GM12875 (cell line): ENCODE measurements around the gene ZHX3.
A peak's percentile ranks its signal among the peaks of the same experiment; 100 is the strongest.

Experiments
- H3K4me3 ChIP-seq: one replicate; pipeline ENCODE4 v1.5.1; 2011; ENCODE audit warnings: low read depth, low read length, control low read depth
- TF ChIP-seq, protein P1 (sequence below): IDR thresholded peaks from 2 replicates; pipeline ENCODE4 v1.5.1; 2011; ENCODE audit warnings: low read depth, mild to moderate bottlenecking, control low read depth, inconsistent platforms, low read length, moderate library complexity, borderline replicate concordance; ENCODE audit not compliant: insufficient read depth

The ZHX3 gene

DNA sequence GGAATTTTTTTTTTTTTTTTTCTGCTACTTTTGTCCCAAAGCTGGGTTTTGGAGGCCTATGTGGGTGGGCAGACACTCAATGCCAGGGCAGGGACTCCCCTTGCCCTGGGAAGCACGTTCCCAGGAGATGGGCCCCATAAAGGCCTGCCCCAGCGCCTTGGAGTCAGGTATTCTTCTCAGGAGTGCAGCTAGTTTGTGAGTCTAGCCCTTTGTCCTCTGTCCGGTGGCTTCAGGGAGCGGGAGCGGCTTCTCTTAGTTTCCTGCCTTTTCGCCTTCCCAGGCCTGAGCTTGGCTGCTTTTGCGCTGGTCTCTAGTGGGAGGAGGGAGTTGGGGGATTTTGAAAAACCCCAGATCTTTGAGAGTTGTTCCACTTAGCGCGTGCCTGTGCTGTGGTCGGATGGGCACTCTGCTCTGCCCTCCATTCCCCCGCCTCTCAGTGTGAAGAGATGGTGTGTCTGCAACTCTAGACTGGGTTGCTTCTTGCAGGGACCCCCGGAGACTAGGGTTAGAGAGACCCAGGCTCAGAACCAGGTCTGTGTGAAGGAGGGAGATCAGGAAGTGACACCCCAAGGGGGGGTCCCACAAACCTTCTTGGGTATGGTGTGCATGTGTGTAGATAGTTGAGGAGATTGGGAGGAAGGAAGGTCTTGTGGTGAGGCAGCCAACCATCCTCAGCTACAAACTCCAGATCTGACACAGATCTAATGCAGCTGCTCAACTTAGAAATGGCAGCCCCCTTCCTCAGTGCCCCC is 178.9 kb downstream of the ZHX3 start:
- TF ChIP-seq, protein P1, sequence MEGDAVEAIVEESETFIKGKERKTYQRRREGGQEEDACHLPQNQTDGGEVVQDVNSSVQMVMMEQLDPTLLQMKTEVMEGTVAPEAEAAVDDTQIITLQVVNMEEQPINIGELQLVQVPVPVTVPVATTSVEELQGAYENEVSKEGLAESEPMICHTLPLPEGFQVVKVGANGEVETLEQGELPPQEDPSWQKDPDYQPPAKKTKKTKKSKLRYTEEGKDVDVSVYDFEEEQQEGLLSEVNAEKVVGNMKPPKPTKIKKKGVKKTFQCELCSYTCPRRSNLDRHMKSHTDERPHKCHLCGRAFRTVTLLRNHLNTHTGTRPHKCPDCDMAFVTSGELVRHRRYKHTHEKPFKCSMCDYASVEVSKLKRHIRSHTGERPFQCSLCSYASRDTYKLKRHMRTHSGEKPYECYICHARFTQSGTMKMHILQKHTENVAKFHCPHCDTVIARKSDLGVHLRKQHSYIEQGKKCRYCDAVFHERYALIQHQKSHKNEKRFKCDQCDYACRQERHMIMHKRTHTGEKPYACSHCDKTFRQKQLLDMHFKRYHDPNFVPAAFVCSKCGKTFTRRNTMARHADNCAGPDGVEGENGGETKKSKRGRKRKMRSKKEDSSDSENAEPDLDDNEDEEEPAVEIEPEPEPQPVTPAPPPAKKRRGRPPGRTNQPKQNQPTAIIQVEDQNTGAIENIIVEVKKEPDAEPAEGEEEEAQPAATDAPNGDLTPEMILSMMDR: no peak
- peak overlapping the region; percentile 61 for H3K4me3 ChIP-seq

DNA sequence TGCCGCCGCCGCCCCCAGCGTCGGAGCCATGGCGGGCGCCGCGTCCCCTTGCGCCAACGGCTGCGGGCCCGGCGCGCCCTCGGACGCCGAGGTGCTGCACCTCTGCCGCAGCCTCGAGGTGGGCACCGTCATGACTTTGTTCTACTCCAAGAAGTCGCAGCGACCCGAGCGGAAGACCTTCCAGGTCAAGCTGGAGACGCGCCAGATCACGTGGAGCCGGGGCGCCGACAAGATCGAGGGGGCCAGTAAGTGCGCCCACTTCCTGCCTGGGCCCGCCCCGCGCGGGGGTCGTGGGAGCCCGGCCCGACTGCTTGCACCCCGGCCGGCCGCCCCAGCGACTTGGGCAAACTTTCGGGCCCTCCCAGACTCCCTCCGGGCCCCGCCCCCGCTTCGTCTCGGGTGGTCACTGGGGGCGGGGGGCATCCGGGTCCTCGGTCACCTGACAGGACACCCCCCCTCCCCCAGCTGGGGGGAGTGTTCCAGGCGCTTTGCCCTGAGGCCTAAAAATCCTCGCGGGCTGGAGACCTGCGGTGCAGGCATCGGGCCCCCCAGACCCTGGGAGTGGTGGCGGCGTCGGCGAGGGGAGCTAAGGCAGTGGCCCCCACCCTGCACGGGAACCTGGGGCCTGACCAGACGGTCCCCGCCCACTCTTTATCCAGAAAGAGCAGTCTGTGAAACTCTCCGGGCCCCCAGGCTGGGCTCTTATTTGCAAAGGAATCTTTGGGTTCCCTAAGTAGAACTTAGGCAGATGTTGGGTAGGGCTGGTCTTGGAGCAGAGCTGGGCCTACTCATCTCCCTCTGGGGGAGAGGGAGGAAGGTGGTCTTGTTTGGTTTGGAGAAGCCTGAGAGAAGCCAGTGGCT is 179.7 kb downstream of the ZHX3 start:
- peak overlapping the region; percentile 61 for H3K4me3 ChIP-seq
- TF ChIP-seq, protein P1: no peak

DNA sequence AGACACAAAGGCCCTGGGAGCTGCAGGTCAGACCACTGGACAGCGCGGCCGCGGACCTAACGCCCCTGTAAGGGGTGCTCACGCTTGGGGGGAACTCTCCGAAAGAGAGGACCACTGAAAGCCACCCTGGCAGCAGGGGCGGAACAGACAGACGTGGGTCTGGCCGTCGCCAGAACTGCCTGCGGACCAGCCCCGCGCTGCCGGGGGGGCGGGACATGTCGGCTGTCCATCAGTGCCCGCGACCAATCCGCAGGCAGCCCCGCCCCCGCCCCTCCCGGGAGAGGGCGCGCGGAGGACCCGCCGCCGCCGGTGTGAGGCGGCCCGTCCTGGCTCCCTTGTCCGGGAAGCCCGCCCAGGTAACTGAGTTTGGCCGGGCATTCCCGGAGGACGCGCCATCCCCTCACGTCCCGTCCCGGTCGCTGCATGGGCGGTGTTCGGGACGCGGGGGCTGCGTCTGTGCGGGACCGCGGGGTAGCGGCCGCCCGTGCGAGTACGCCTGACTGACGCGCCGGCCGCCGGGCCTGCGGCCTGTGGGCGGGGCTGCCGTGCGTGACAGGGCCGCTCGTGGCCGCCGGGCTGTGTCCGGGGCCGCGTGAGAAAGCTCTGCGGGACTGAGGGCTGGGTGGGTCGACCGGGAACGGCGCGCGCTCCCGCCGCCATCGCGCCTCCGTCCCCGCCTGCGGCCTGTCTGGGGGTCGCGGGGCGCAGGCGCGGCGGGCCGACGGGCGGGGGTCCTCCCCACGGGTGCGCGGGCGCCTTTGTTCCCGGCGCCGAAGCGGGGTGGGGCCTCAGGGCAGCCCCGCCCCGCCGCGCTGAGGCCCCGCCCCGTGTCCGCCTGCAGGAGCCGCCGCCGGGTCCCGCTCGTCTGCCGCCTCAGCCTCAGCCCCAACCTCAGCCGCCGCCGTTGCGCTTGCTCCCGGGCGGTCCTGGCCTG is 180.6 kb downstream of the ZHX3 start, which contains the start of gene PLCG1:
Gene PLCG1 (plus strand): TSS at position 864 of the 934 bp plus-strand sequence. CDS start 99 bp downstream, outside the sequence.
- peak within 1 kb of the TSS; percentile 61 for H3K4me3 ChIP-seq
- TF ChIP-seq, protein P1: no peak

DNA sequence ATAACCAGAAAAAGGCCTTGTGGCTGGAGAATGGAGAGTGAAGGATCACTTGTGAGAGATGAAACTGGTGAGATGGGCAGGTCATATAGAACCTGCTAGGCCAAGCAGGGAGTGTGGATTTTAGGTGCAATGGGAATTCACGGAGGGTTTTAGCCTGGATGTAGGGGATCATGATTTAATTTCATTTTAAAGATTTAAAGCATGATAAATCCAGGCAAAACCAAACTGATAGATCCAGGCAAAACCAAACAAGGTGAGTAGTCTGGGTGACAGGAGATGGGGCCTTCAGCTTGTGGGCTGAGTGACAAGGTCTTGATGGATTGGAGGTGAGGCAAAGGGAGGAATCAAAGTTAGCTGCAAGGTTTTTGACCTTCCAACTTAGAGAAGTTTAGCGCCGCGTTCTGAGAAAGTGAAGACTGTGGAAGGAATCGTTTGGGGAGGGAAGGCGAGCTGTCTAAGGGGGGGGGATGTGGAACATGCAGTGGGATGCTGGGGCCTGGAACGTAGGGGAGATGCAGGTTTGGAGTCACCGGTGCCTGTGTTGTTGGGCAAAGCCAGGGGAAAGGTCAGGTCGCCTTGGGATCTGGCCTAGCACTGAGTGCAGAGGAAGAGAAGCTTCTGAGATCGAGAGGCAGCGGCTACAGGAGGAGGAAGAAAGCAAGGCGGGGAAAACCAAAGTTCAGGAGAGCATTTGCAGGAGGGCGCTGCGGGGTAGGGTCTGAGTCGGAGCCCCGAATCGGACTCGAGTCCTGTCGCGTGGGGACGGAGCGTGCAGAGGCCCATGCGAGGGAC is 181.4 kb downstream of the ZHX3 start:
- TF ChIP-seq, protein P1: no peak
- peak overlapping the region; percentile 61 for H3K4me3 ChIP-seq

DNA sequence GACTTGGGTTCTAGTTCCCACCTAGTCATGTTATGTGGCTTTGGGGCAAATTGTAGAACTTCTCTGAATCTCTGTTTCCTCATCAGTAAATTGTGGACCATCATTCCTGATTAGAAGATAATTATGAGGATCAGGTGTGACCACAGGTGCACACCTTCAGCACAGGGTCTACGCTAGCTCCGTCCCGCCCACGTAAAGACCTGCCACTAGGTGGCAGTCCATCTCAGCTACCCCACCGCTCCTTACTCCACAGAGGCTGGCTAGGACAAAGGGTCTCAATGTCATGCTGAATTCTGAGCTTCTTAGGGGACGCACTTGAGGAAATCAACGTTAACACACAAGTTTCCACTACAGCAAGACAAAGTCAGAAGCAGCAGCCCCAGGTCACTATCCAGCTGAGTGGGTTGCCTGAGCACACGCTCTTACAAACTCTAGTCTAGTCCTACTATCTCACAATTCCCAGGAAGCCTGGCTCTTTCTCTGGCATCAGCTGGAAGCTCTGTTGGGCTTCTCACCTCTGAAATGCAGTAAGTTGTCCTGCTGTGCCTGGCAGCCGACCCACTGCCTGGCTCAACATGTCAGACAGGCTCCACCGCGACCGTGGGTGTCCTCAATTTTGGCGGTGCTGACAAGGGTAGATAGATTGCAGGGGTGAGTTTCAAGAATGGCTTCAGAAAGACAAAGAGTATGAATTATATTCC is 182.2 kb downstream of the ZHX3 start:
- TF ChIP-seq, protein P1: peak; percentile 85
- H3K4me3 ChIP-seq: no peak overlapping the region
